ENCODE measurements around the gene TRPM1.
A peak's percentile ranks its signal among the peaks of the same experiment; 100 is the strongest.

Gene TRPM1

GRCh38 chr15:31020542-31020941 lies 81.0 kb downstream of the TRPM1 start:
- no peak for DNase-seq (ENCODE audit: low read depth in 2 of 2, low spot score in 1 of 2)

GRCh38 chr15:31019986-31020385 lies 81.5 kb downstream of the TRPM1 start:
- no peak for DNase-seq (ENCODE audit: low read depth in 2 of 2, low spot score in 1 of 2)

- DNase-seq (ENCODE audit: low read depth in 2 of 2, low spot score in 1 of 2): no peak
Observed at GRCh38 chr15:31017311-31017710, 84.2 kb downstream of the TRPM1 start.

GRCh38 chr15:31016446-31016915 lies 85.0 kb downstream of the TRPM1 start:
- DNase-seq (ENCODE audit: low read depth in 2 of 2, low spot score in 1 of 2): no peak

- no peak for DNase-seq (ENCODE audit: low read depth in 2 of 2, low spot score in 1 of 2)
Observed at GRCh38 chr15:31014608-31014925, 87.0 kb downstream of the TRPM1 start.

- DNase-seq (ENCODE audit: low read depth in 2 of 2, low spot score in 1 of 2): no peak
Observed at GRCh38 chr15:31013863-31014607, 87.5 kb downstream of the TRPM1 start.

GRCh38 chr15:31012455-31012854 lies 89.1 kb downstream of the TRPM1 start:
- DNase-seq (ENCODE audit: low read depth in 2 of 2, low spot score in 1 of 2): no peak

- DNase-seq (ENCODE audit: low read depth in 2 of 2, low spot score in 1 of 2): no peak
Observed at GRCh38 chr15:31010036-31010435, 91.5 kb downstream of the TRPM1 start.

GRCh38 chr15:31005660-31006059 lies 95.9 kb downstream of the TRPM1 start:
- DNase-seq (ENCODE audit: low read depth in 2 of 2, low spot score in 1 of 2): no peak

- DNase-seq (ENCODE audit: low read depth in 2 of 2, low spot score in 1 of 2): no peak
Observed at GRCh38 chr15:31004220-31004733, 97.2 kb downstream of the TRPM1 start.

- DNase-seq (ENCODE audit: low read depth in 2 of 2, low spot score in 1 of 2): no peak
Observed at GRCh38 chr15:31001702-31002101, 99.8 kb downstream of the TRPM1 start.

- DNase-seq (ENCODE audit: low read depth in 2 of 2, low spot score in 1 of 2): no peak
Observed at GRCh38 chr15:30999729-31000128, 101.8 kb downstream of the TRPM1 start.

GRCh38 chr15:30997270-30997669 lies 104.3 kb downstream of the TRPM1 start:
- DNase-seq (ENCODE audit: low read depth in 2 of 2, low spot score in 1 of 2): no peak

GRCh38 chr15:30992249-30992864 lies 109.2 kb downstream of the TRPM1 start:
- no peak for DNase-seq (ENCODE audit: low read depth in 2 of 2, low spot score in 1 of 2)

- DNase-seq (ENCODE audit: low read depth in 2 of 2, low spot score in 1 of 2): peak; percentile 30 to 43
Observed at GRCh38 chr15:30991255-30992235, 110.0 kb downstream of the TRPM1 start, which contains the start of gene MTMR10. Gene MTMR10, minus strand, starts transcription at chr15:30991628. Its CDS starts 122 bp downstream, at chr15:30991506.

GRCh38 chr15:30990446-30991254 lies 110.9 kb downstream of the TRPM1 start:
- no peak for DNase-seq (ENCODE audit: low read depth in 2 of 2, low spot score in 1 of 2)

GRCh38 chr15:30990036-30990435 lies 111.5 kb downstream of the TRPM1 start:
- DNase-seq (ENCODE audit: low read depth in 2 of 2, low spot score in 1 of 2): no peak

- DNase-seq (ENCODE audit: low read depth in 2 of 2, low spot score in 1 of 2): no peak
Observed at GRCh38 chr15:30985081-30985531, 116.4 kb downstream of the TRPM1 start.

- no peak for DNase-seq (ENCODE audit: low read depth in 2 of 2, low spot score in 1 of 2)
Observed at GRCh38 chr15:30984542-30984941, 117.0 kb downstream of the TRPM1 start.

GRCh38 chr15:30984118-30984517 lies 117.4 kb downstream of the TRPM1 start:
- no peak for DNase-seq (ENCODE audit: low read depth in 2 of 2, low spot score in 1 of 2)
